ENCODE results near the gene TNFRSF21.

Gene TNFRSF21

DNA sequence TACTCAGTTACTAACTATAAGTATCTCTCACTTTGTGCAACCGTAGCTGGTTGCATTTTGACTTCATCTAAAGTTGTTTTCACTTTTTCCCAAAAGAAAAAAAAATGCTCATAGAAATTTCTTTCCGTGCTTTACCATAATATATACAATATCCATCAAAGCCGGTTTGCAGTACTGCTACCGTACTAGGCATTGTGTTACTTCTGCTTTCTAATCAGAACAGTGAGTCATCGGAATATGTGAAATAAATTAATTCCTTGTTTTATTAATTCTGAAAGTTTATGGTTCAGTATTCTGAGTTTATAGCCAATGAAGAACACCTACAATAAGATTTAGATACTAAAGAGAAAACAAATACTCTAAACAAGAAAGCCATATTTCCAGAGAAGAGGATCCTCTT, 72.5 kb downstream of the TNFRSF21 start:
- DNase-seq (ENCODE audit: low read depth), result no peak
- TF ChIP-seq, protein P1, sequence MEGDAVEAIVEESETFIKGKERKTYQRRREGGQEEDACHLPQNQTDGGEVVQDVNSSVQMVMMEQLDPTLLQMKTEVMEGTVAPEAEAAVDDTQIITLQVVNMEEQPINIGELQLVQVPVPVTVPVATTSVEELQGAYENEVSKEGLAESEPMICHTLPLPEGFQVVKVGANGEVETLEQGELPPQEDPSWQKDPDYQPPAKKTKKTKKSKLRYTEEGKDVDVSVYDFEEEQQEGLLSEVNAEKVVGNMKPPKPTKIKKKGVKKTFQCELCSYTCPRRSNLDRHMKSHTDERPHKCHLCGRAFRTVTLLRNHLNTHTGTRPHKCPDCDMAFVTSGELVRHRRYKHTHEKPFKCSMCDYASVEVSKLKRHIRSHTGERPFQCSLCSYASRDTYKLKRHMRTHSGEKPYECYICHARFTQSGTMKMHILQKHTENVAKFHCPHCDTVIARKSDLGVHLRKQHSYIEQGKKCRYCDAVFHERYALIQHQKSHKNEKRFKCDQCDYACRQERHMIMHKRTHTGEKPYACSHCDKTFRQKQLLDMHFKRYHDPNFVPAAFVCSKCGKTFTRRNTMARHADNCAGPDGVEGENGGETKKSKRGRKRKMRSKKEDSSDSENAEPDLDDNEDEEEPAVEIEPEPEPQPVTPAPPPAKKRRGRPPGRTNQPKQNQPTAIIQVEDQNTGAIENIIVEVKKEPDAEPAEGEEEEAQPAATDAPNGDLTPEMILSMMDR (IDR thresholded peaks at IDR 0.05; ENCODE audit: control insufficient read depth, insufficient read depth, low read depth, low read length, missing control alignments), result no peak
- no peak overlapping the region for H3K4me3 ChIP-seq (ENCODE audit: control insufficient read depth, low read depth, low read length)

DNA sequence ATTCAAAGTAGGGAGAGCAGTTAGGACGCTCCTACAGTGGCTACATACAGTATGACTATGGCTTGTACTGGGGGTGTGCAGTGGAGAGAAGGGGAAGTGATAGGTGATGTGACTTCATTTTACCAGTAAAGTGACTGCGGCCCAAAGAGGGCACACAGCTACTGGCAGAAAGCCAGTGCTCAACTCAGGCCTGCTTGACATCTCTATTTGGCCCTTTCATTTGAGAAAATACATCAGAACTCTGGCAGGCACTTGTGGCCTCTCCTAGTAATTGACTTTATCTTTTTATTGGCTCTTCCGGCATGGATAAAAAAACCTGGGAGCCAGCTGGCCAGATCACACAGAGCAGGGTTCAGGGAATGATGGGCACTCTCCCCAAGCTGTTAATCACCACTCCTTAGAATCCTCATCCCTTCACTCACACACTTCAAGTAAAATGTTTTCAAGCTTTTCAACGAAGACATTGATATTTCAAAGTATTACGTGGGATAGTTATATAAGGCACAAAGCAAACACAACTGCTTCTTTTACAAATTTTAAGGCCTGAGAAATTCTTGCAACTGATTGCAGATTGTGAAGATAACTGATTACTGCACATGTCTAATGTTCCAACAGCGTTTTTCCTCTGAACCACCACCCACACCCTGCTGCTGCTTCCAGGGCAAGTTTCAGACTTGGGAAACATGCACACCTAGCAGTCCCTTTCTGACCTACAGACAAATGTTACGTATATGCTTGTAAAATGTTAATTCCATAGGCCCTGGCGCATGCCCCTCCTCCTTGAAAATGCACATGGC, 73.5 kb downstream of the TNFRSF21 start:
- no peak for DNase-seq (ENCODE audit: low read depth)
- TF ChIP-seq, protein P1 (IDR thresholded peaks at IDR 0.05; ENCODE audit: control insufficient read depth, insufficient read depth, low read depth, low read length, missing control alignments), result no peak
- no peak overlapping the region for H3K4me3 ChIP-seq (ENCODE audit: control insufficient read depth, low read depth, low read length)

DNA sequence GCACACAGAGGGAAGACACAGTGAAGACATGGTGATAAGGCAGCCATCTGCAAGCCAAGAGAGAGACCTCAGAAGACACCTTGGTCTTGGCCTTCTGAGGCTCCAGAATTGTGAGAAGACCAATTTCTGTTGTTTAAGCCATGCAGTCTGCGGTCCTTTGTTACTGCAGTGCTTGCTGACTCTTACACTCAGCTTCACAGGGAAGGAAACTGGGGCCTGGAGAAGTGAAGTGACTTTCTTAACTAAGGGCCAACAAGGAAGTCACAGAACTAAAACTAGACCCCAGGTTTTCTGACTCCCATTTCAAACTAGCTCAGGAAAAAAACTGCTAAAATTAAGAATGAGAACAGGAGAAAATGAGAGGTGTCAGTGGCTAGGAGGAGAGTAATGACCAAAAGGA, 74.3 kb downstream of the TNFRSF21 start:
- no peak for DNase-seq (ENCODE audit: low read depth)
- TF ChIP-seq, protein P1 (IDR thresholded peaks at IDR 0.05; ENCODE audit: control insufficient read depth, insufficient read depth, low read depth, low read length, missing control alignments), result no peak

DNA sequence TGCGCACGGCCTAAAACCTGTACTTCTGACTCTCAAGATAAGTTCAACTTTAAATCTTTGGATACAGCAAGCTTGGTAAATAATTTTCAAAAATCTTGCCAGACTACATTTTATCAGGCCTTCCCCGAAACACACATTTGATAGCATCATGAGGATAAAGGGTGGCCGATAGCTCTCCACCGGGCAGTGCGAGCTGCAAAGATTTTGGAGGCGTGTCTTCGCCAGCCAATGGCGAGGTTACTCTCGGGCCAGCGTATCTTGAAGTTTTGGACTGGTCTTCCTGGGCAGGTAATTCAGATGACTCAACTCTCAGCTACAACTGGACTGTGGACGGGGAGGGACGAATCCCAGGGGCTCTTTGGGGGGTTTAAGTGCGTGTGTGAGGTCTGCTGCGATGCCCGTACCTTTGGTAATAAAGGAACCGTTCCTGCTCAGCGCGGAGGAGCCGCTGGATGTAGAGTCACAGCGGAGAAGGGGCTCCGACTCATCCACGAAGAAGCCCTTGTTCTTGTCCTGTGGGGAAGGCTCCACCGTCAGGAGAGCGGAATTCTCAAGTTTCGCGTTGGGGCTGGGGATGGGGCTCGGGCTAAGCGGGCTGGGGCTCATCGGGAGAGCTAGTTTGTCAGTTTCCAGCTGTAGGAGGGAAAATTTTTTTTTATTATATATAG, 75.3 kb downstream of the TNFRSF21 start:
- no peak for DNase-seq (ENCODE audit: low read depth)
- TF ChIP-seq, protein P1 (IDR thresholded peaks at IDR 0.05; ENCODE audit: control insufficient read depth, insufficient read depth, low read depth, low read length, missing control alignments), result no peak

More for the DNA sequence above, 74.3 kb downstream of the TNFRSF21 start:
- H3K4me3 ChIP-seq (ENCODE audit: control insufficient read depth, low read depth, low read length), result no peak overlapping the region

DNA sequence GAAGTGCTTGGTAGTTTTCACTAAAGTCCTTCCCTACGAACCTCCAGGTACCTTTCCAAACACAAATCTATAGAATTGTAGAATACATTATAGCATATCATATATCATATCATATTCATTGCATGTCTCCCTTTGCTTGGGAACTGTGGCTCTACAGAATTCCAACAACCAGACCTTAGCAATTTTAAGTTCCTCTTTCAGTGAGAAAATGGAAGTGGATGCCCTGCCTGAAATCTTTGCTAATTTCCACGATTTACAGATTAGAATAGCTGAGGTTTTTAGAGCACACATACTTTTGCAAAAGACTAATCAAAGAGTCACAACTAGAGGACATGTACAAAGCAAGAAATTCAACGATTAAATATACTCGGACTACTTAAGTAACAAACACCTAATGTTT, 78.6 kb downstream of the TNFRSF21 start:
- no peak for DNase-seq (ENCODE audit: low read depth)
- no peak overlapping the region for H3K4me3 ChIP-seq (ENCODE audit: control insufficient read depth, low read depth, low read length)
- TF ChIP-seq, protein P1 (IDR thresholded peaks at IDR 0.05; ENCODE audit: control insufficient read depth, insufficient read depth, low read depth, low read length, missing control alignments), result no peak

More for the DNA sequence above, 75.3 kb downstream of the TNFRSF21 start:
- H3K4me3 ChIP-seq (ENCODE audit: control insufficient read depth, low read depth, low read length), result no peak overlapping the region

DNA sequence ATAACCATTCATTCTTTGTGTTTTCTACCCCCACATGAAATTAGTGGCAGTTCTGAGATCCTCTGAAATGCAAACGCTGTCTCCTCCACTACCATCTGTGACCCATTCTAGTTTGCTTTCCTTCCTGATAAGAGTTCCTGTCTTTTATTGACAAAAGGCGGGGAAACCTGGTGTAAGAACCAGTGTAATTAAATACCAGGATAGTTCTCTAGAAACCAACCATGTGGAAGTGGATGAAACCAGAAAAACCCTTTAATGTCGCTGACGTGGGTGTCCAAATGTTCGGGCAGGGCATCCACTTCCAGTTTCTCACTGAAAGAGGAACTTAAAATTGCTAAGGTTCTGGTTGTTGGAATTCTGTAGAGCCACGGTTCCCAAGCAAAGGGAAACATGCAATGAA, 79.1 kb downstream of the TNFRSF21 start:
- no peak for DNase-seq (ENCODE audit: low read depth)
- TF ChIP-seq, protein P1 (IDR thresholded peaks at IDR 0.05; ENCODE audit: control insufficient read depth, insufficient read depth, low read depth, low read length, missing control alignments), result no peak
- H3K4me3 ChIP-seq (ENCODE audit: control insufficient read depth, low read depth, low read length), result no peak overlapping the region

All from AG09309 (cell line).